Pancreas (tissue), 10 donors: ENCODE measurements around the gene GRM4. TPM values are rescaled to one million over a fixed set of nuclear protein-coding genes. Genes with fewer than 3 reads are reported as not detected.

Experiments used
- ATAC-seq, 4 donors: fragments of 200-7000 bp; cut with Tn5 transposase; one replicate each; pipeline versions ENCODE4 v1.8.0 to v1.9.1; 2020; ENCODE audit warnings: mild to moderate bottlenecking in 4 of 4, moderate library complexity in 4 of 4
- DNase-seq, 6 donors: peaks; one replicate each; pipeline ENCODE4 v3.0.0-alpha.2; 2020
- FAIRE-seq: peaks from 2 replicates; lab custom pipeline; 2012; peaks lifted over from hg19 to GRCh38; lab: Jason Lieb, UNC
- H3K27ac ChIP-seq, 4 donors: fragments of 200-600 bp; sonication (generic); 1 replicate in 3 of 4; 2 replicates in 1 of 4; pipeline versions ENCODE4 v1.5.0 to v1.8.0; 2020
- H3K27me3 ChIP-seq, 4 donors: fragments of 200-600 bp; one replicate each; pipeline ENCODE4 v1.8.0; 2021
- H3K36me3 ChIP-seq, 3 donors: fragments of 200-600 bp; sonication (generic) in 1 of 3; one replicate each; pipeline versions ENCODE4 v1.5.0 to v1.8.0; 2020 to 2021
- H3K4me1 ChIP-seq, 3 donors: fragments of 200-600 bp; one replicate each; pipeline ENCODE4 v1.8.0; 2021
- H3K4me3 ChIP-seq, 4 donors: fragments of 200-600 bp; sonication (generic) in 2 of 4; one replicate each; pipeline versions ENCODE4 v1.5.0 to v1.8.0; 2020 to 2021
- H3K9me3 ChIP-seq, 4 donors: fragments of 200-600 bp; one replicate each; pipeline ENCODE4 v1.8.0; 2021
- WGBS, 2 donors: extraction: QIAGEN DNeasy Blood & Tissue Kit; methylation state at CpG; one replicate each; pipeline ENCODE4 v1.1.7; 2013; 5-methylcytosine and 5-hydroxymethylcytosine counted together
- intact Hi-C, 3 donors: fragments of 100-400 bp; cut with DNase I; formaldehyde crosslinking; loops; one replicate each; pipeline versions ENCODE4 v1.11.1 to v1.14.2; 2022
- polyA plus RNA-seq, 2 donors: library from polyadenylated mRNA; stranded (reverse); fragments of 200-250 nt; gene quantifications; one replicate each; pipeline ENCODE4 v1.2.3, GENCODE V29; 2013
- total RNA-seq, 6 donors: library from RNA; stranded (reverse); fragmentation: NEBNext Ultra II Directional in 4 of 6; extraction: Animal tissue kit (Norgen Biotek cat#: 25700) in 4 of 6; gene quantifications; one replicate each; pipeline versions ENCODE4 v1.2.1 to v1.2.4, GENCODE V29; 2021 to 2023
- TF ChIP-seq, protein P1 (sequence below), 4 donors: fragments of 200-600 bp; sonication (generic) in 3 of 4; IDR thresholded peaks; one replicate each; pipeline versions ENCODE4 v1.5.0 to v1.8.0; 2021; ENCODE audit warnings: antibody characterized with exemption in 4 of 4
- donor health status: healthy with polysubstance abuse.
- donor health status: DM: no; HTN: no; CAD: no; lungs with moderate emphysema.
- donor health status: DM: no; HTN: no; CAD: no.
- donor health status: control.
- donor health status: control.
- donor health status: Bipolar disorder and iron deficiency.
- donor health status: DM: yes; HTN: yes; CAD: no.
- donor health status: DM: no; HTN: no; CAD: no.
- donor health status: DM: no; HTN: no; CAD: no.
- donor health status: DM: yes; HTN: yes; CAD: no.

The GRM4 gene
- total and polyA plus RNA-seq, 8 donors: 0.23 to 6.8 (median 1.3) TPM

GRCh38 chr6:34066772-34067770 is 78.8 kb downstream of the GRM4 start:
- H3K27me3 ChIP-seq: peaks cover 0 to 6% (median 0%) of the 10 kb centered on the region in 4 donors
- no peak for DNase-seq
- H3K36me3 ChIP-seq: no peaks in the 10 kb centered on the region
- no peaks in the 10 kb centered on the region for H3K4me1 ChIP-seq
- H3K9me3 ChIP-seq: no peaks in the 10 kb centered on the region
- intact Hi-C loops: no loop called here
- TF ChIP-seq, protein P1, sequence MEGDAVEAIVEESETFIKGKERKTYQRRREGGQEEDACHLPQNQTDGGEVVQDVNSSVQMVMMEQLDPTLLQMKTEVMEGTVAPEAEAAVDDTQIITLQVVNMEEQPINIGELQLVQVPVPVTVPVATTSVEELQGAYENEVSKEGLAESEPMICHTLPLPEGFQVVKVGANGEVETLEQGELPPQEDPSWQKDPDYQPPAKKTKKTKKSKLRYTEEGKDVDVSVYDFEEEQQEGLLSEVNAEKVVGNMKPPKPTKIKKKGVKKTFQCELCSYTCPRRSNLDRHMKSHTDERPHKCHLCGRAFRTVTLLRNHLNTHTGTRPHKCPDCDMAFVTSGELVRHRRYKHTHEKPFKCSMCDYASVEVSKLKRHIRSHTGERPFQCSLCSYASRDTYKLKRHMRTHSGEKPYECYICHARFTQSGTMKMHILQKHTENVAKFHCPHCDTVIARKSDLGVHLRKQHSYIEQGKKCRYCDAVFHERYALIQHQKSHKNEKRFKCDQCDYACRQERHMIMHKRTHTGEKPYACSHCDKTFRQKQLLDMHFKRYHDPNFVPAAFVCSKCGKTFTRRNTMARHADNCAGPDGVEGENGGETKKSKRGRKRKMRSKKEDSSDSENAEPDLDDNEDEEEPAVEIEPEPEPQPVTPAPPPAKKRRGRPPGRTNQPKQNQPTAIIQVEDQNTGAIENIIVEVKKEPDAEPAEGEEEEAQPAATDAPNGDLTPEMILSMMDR (IDR thresholded peaks at IDR 0.05): no peak
- WGBS, 2 donors: 40 to 44% methylated on average over 21 of the region's 21 CpGs
- H3K27ac ChIP-seq: no peak overlapping the region
- FAIRE-seq: no peak
- H3K4me3 ChIP-seq: no peak overlapping the region
- ATAC-seq: no peak

DNA sequence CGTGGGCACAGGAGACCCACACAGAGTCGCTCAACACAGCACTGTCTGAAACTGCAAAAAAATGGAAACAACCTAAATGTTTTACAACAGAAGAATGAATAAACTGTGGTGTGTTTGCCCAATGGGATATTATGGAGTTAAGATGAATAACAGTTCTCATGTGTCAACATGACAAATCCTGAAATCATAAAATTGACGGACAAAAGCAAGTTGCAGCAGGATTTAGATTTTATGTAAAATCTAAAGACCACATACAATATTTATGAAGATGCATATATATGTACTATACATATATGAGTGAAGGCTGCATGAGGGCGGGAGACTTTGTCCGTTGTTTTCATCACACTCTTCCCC is 79.7 kb downstream of the GRM4 start:
- H3K4me1 ChIP-seq: no peaks in the 10 kb centered on the region
- no peak for FAIRE-seq
- H3K27me3 ChIP-seq: peaks cover 0 to 6% (median 0%) of the 10 kb centered on the region in 4 donors
- no peaks in the 10 kb centered on the region for H3K9me3 ChIP-seq
- no peak overlapping the region for H3K27ac ChIP-seq
- intact Hi-C loops: no loop called here
- H3K36me3 ChIP-seq: no peaks in the 10 kb centered on the region
- WGBS, 2 donors: 49 to 65% methylated on average over 5 of the region's 5 CpGs
- no peak overlapping the region for H3K4me3 ChIP-seq
- TF ChIP-seq, protein P1 (IDR thresholded peaks at IDR 0.05): no peak
- DNase-seq: no peak
- no peak for ATAC-seq

DNA sequence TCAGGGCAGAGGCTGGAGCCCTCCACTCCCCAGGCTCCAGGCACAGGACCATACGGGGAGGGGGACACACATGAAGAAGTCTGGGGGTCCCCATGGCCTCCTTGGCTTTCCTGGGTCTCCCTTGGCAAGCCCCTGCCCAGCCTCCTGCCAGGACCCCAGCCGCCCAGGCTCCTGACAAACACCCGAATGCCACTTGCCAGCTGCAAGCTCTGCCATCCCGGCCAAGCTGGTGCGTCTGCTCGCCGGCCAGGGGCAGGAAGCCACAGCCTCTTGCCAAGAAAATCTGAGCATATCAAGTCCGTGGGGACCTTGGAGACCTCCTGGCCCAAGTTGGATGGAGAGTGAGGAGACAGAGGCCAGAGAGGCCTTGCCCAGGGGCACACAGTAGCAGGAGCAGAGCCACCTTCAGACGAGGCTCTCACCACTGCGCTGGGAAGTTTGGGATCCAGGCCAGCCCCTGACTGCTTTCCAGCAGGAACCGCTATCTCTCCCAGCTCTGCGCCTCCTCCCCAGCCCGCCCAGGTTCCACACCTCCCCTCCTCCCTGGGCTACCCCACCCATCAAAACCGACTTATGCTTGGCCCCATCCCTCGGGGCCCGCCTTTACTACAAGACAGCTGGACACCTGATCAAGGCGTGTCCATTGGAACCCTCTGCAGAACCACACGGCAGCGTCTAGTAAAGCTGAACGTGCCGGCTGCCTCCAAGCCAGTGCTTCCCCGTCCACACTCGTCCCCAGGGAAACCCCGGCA is 80.2 kb downstream of the GRM4 start:
- no peak overlapping the region for H3K4me3 ChIP-seq
- no peaks in the 10 kb centered on the region for H3K9me3 ChIP-seq
- no peak overlapping the region for H3K27ac ChIP-seq
- no peaks in the 10 kb centered on the region for H3K36me3 ChIP-seq
- FAIRE-seq (no peak), DNase-seq (no peak), ATAC-seq (no peak)
- 32 to 44% methylated on average over 24 of the region's 24 CpGs for WGBS, 2 donors
- TF ChIP-seq, protein P1 (IDR thresholded peaks at IDR 0.05): no peak
- H3K27me3 ChIP-seq: peaks cover 0 to 6% (median 0%) of the 10 kb centered on the region in 4 donors
- intact Hi-C loops: no loop called here
- no peaks in the 10 kb centered on the region for H3K4me1 ChIP-seq

GRCh38 chr6:34064675-34065074 is 81.2 kb downstream of the GRM4 start:
- Histone ChIP-seq H3K4me1 (no peaks in the 10 kb centered on the region), H3K27me3 (peaks cover 0 to 6% (median 0%) of the 10 kb centered on the region in 4 donors), H3K36me3 (no peaks in the 10 kb centered on the region), H3K27ac (no peak overlapping the region), H3K9me3 (no peaks in the 10 kb centered on the region), H3K4me3 (no peak overlapping the region)
- TF ChIP-seq, protein P1 (IDR thresholded peaks at IDR 0.05): no peak
- FAIRE-seq (no peak), DNase-seq (no peak), ATAC-seq (no peak)
- WGBS, 2 donors: 57 to 70% methylated on average over 7 of the region's 7 CpGs
- intact Hi-C loops: loop anchor here in 1 of 3 donors (5.0 kb wide), 1 partner anchor 83 kb away; the partner anchor contains the start of gene GRM4
